KMS-11 (cell line): ENCODE results near the gene TPPP.

Experiments used
- H2AFZ ChIP-seq: fragments of 200-600 bp; sonication (generic); 2 replicates; pipeline ENCODE4 v1.6.1; 2016; ENCODE audit warnings: antibody characterized with exemption, mixed run types, low read depth
- H3K27ac ChIP-seq: fragments of 200-600 bp; sonication (generic); 2 replicates; pipeline ENCODE4 v1.6.1; 2016; ENCODE audit warnings: mild to moderate bottlenecking, mixed run types
- H3K27me3 ChIP-seq: fragments of 200-600 bp; sonication (generic); 2 replicates; pipeline ENCODE4 v1.6.1; 2017; ENCODE audit warnings: mild to moderate bottlenecking, low read depth, mixed run types, moderate library complexity; ENCODE audit not compliant: insufficient read depth
- H3K36me3 ChIP-seq: fragments of 200-600 bp; sonication (generic); 2 replicates; pipeline ENCODE4 v1.6.1; 2017; ENCODE audit warnings: mild to moderate bottlenecking, mixed run types; ENCODE audit not compliant: insufficient read depth
- H3K4me1 ChIP-seq: fragments of 200-600 bp; sonication (generic); 2 replicates; pipeline ENCODE4 v1.6.1; 2016; ENCODE audit warnings: mild to moderate bottlenecking, low read depth, mixed run types; ENCODE audit not compliant: poor library complexity, severe bottlenecking
- H3K4me2 ChIP-seq: fragments of 200-600 bp; sonication (generic); 2 replicates; pipeline ENCODE4 v1.7.0; 2016; ENCODE audit warnings: mild to moderate bottlenecking, mixed run types
- H3K4me3 ChIP-seq: fragments of 200-600 bp; sonication (generic); IDR thresholded peaks from 2 replicates; pipeline ENCODE4 v1.6.1; 2017; ENCODE audit warnings: low read depth, low read length, mixed read lengths; ENCODE audit not compliant: insufficient read depth
- H3K79me2 ChIP-seq: fragments of 200-600 bp; sonication (generic); 2 replicates; pipeline ENCODE4 v1.6.1; 2016; ENCODE audit warnings: low read depth, mixed run types; ENCODE audit not compliant: insufficient read depth
- H3K9ac ChIP-seq: fragments of 200-600 bp; sonication (generic); 2 replicates; pipeline ENCODE4 v1.6.1; 2016; ENCODE audit warnings: mild to moderate bottlenecking, mixed run types
- H4K20me1 ChIP-seq: fragments of 200-600 bp; sonication (generic); 2 replicates; pipeline ENCODE4 v1.6.1; 2016; ENCODE audit warnings: mild to moderate bottlenecking, mixed run types; ENCODE audit not compliant: insufficient read depth
- CTCF ChIP-seq: fragments of 200-600 bp; sonication (generic); conservative IDR thresholded peaks from 2 replicates; pipeline ENCODE4 v1.6.1; 2017; ENCODE audit warnings: low read depth, mild to moderate bottlenecking, antibody characterized with exemption, low read length, moderate library complexity, mixed read lengths

Gene TPPP

GRCh38 chr5:643811-644271, 49.3 kb downstream of the TPPP start:
- no peaks in the 10 kb centered on the region for H3K79me2 ChIP-seq
- TF ChIP-seq CTCF: no peak
- H3K36me3 ChIP-seq: peaks cover 3% of the 10 kb centered on the region; the same call in 1 of the 2 replicates

GRCh38 chr5:643351-643801, 49.8 kb downstream of the TPPP start:
- Histone ChIP-seq H3K36me3 (peaks cover 3% of the 10 kb centered on the region; the same call in 1 of the 2 replicates), H3K27me3 (no peaks in the 10 kb centered on the region), H3K4me2 (no peak overlapping the region), H3K9ac (no peak overlapping the region), H4K20me1 (no peaks in the 10 kb centered on the region), H3K79me2 (no peaks in the 10 kb centered on the region), H3K27ac (no peak overlapping the region), H2AFZ (no peak overlapping the region), H3K4me3 (no peak overlapping the region), H3K4me1 (no peaks in the 10 kb centered on the region)
- no peak for TF ChIP-seq CTCF

More at GRCh38 chr5:643811-644271, 49.3 kb downstream of the TPPP start:
- no peak overlapping the region for H3K27ac ChIP-seq
- H3K4me2 ChIP-seq: no peak overlapping the region
- H3K4me1 ChIP-seq: no peaks in the 10 kb centered on the region
- no peaks in the 10 kb centered on the region for H3K27me3 ChIP-seq
- H3K9ac ChIP-seq: no peak overlapping the region
- no peak overlapping the region for H2AFZ ChIP-seq
- no peak overlapping the region for H3K4me3 ChIP-seq
- no peaks in the 10 kb centered on the region for H4K20me1 ChIP-seq

DNA sequence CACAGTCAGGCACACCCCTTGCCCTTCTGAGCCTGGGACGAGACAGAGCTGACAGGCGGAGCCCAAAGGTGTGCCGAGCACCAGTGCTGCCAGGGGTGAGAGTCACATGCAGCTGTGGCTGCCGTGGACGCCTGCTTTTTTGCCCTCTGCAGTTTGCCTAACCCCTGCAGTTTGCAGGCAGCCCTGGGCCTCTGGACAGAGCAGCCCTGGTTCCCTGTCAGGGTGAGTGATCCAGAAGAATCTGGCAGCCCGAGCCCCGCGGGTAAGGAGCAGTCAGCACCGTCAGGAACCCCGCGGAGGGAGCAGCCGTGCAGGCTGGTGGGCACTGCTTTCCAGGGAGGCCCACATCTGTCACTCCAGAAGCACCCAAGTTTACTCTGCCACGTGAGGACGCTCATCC, 50.7 kb downstream of the TPPP start:
- H3K4me2 ChIP-seq: no peak overlapping the region
- no peaks in the 10 kb centered on the region for H4K20me1 ChIP-seq
- H2AFZ ChIP-seq: no peak overlapping the region
- no peaks in the 10 kb centered on the region for H3K79me2 ChIP-seq
- H3K4me1 ChIP-seq: no peaks in the 10 kb centered on the region
- no peak overlapping the region for H3K9ac ChIP-seq
- H3K27ac ChIP-seq: no peak overlapping the region
- TF ChIP-seq CTCF: no peak
- no peaks in the 10 kb centered on the region for H3K27me3 ChIP-seq
- H3K4me3 ChIP-seq: no peak overlapping the region
- peaks cover 3% of the 10 kb centered on the region; the same call in 1 of the 2 replicates for H3K36me3 ChIP-seq

- H3K4me1 ChIP-seq: no peaks in the 10 kb centered on the region
- H3K9ac ChIP-seq: no peak overlapping the region
- H3K36me3 ChIP-seq: peaks cover 4% of the 10 kb centered on the region; the same call in 1 of the 2 replicates
- H3K79me2 ChIP-seq: no peaks in the 10 kb centered on the region
- H2AFZ ChIP-seq: no peak overlapping the region
- no peak overlapping the region for H3K4me2 ChIP-seq
- no peak overlapping the region for H3K4me3 ChIP-seq
- no peak overlapping the region for H3K27ac ChIP-seq
- TF ChIP-seq CTCF: no peak
- H4K20me1 ChIP-seq: no peaks in the 10 kb centered on the region
- H3K27me3 ChIP-seq: no peaks in the 10 kb centered on the region
Measured at GRCh38 chr5:641331-641765, 51.8 kb downstream of the TPPP start.
